ENCODE data around the gene CNN3. TPM values are rescaled to one million over a fixed set of nuclear protein-coding genes. Genes with fewer than 3 reads are reported as not detected.

CNN3 gene
- total RNA-seq, 1 donor, result 211 TPM

GRCh38 chr1:94925561-94926125, 1.3 kb downstream of the CNN3 start:
- peak; percentile 1 for TF ChIP-seq CTCF (IDR thresholded peaks at IDR 0.05; ENCODE audit: insufficient read depth, low read length)
- DNase-seq (ENCODE audit: low read depth), result peak; percentile 87
- H3K4me3 ChIP-seq (ENCODE audit: low read depth, low read length), result peak overlapping the region; percentile 88

- TF ChIP-seq CTCF (IDR thresholded peaks at IDR 0.05; ENCODE audit: insufficient read depth, low read length), result no peak
- H3K4me3 ChIP-seq (ENCODE audit: low read depth, low read length), result peak overlapping the region; percentile 88
- DNase-seq (ENCODE audit: low read depth), result peak; percentile 87
These were observed 1.9 kb downstream of the CNN3 start for GRCh38 chr1:94925004-94925403.

GRCh38 chr1:94922761-94923331, 4.1 kb downstream of the CNN3 start:
- peak overlapping the region; percentile 45 for H3K4me3 ChIP-seq (ENCODE audit: low read depth, low read length)
- TF ChIP-seq CTCF (IDR thresholded peaks at IDR 0.05; ENCODE audit: insufficient read depth, low read length), result no peak
- peak; percentile 88 for DNase-seq (ENCODE audit: low read depth)

DNA sequence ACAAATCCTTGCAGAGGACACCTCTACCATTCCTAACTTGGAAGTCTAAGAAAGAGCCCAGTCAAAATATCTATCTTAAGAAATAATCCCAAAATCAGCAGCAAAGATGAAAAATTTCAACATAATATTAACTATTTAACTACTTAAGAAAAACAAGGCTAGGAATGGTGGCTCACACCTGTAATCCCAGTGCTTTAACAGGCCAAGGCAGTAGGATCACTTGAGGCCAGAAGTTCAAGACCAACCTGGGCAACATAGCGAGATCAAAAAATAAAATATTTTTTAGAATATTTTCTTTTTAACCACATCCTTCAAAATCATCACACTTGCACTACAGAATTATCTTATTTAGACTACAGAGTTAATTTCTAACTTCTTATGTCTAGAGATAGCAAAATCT, 4.9 kb downstream of the CNN3 start:
- no peak overlapping the region for H3K4me3 ChIP-seq (ENCODE audit: low read depth, low read length)
- TF ChIP-seq CTCF (IDR thresholded peaks at IDR 0.05; ENCODE audit: insufficient read depth, low read length), result no peak
- DNase-seq (ENCODE audit: low read depth), result no peak

GRCh38 chr1:94920061-94920460, 6.8 kb downstream of the CNN3 start:
- no peak overlapping the region for H3K4me3 ChIP-seq (ENCODE audit: low read depth, low read length)
- TF ChIP-seq CTCF (IDR thresholded peaks at IDR 0.05; ENCODE audit: insufficient read depth, low read length), result no peak
- no peak for DNase-seq (ENCODE audit: low read depth)

GRCh38 chr1:94919241-94920030, 7.5 kb downstream of the CNN3 start:
- H3K4me3 ChIP-seq (ENCODE audit: low read depth, low read length), result no peak overlapping the region
- no peak for DNase-seq (ENCODE audit: low read depth)
- TF ChIP-seq CTCF (IDR thresholded peaks at IDR 0.05; ENCODE audit: insufficient read depth, low read length), result no peak

All from fibroblast of the aortic adventitia (primary cell).